Naive B cell (primary cell): ENCODE results near the gene SOX9. TPM values are rescaled to one million over a fixed set of nuclear protein-coding genes. Genes with fewer than 3 reads are reported as not detected.

ENCODE experiments used
- ATAC-seq, 2 donors: fragments of 150-1000 bp; cut with Tn5 transposase; 2 replicates each; pipeline ENCODE4 v1.10.0; 2021; ENCODE audit warnings: low read depth in 2 of 2, mild to moderate bottlenecking in 2 of 2, moderate library complexity in 2 of 2
- DNase-seq: peaks from one replicate; pipeline ENCODE4 v3.0.0; 2022
- H3K27ac Mint-ChIP-seq, 6 donors: one replicate each; pipeline ENCODE4 v1.8.0; 2020 to 2022; ENCODE audit warnings: mild to moderate bottlenecking in 6 of 6, mixed read lengths in 6 of 6, moderate library complexity in 5 of 6, inconsistent platforms in 2 of 6
- H3K27me3 Mint-ChIP-seq, 3 donors: one replicate each; pipeline ENCODE4 v1.8.0; 2021 to 2022; ENCODE audit warnings: mixed read lengths in 3 of 3, mild to moderate bottlenecking in 1 of 3
- H3K36me3 Mint-ChIP-seq, 2 donors: one replicate each; pipeline ENCODE4 v1.8.0; 2020 to 2022; ENCODE audit warnings: mixed read lengths in 2 of 2, inconsistent platforms in 1 of 2, mild to moderate bottlenecking in 1 of 2
- H3K4me1 Mint-ChIP-seq, 3 donors: one replicate each; pipeline ENCODE4 v1.8.0; 2020 to 2022; ENCODE audit warnings: mixed read lengths in 3 of 3, inconsistent platforms in 1 of 3, mild to moderate bottlenecking in 1 of 3, moderate library complexity in 1 of 3
- H3K4me3 Mint-ChIP-seq, 8 donors: one replicate each; pipeline ENCODE4 v1.8.0; 2020 to 2022; ENCODE audit warnings: mild to moderate bottlenecking in 8 of 8, mixed read lengths in 8 of 8, moderate library complexity in 8 of 8, inconsistent platforms in 2 of 8
- H3K9me3 Mint-ChIP-seq, 7 donors: one replicate each; pipeline ENCODE4 v1.8.0; 2020 to 2022; ENCODE audit warnings: mixed read lengths in 7 of 7, mild to moderate bottlenecking in 5 of 7, inconsistent platforms in 2 of 7, moderate library complexity in 1 of 7
- polyA plus RNA-seq, 6 donors: library from polyadenylated mRNA; unstranded; fragments of 300-500 nt; fragmentation: Illumina TruSeq; gene quantifications; one replicate each; pipeline ENCODE4 v1.2.3, GENCODE V29; 2021; ENCODE audit warnings: low read depth in 6 of 6

The SOX9 gene
- polyA plus RNA-seq, 6 donors from 2014 or later = not detected

DNA sequence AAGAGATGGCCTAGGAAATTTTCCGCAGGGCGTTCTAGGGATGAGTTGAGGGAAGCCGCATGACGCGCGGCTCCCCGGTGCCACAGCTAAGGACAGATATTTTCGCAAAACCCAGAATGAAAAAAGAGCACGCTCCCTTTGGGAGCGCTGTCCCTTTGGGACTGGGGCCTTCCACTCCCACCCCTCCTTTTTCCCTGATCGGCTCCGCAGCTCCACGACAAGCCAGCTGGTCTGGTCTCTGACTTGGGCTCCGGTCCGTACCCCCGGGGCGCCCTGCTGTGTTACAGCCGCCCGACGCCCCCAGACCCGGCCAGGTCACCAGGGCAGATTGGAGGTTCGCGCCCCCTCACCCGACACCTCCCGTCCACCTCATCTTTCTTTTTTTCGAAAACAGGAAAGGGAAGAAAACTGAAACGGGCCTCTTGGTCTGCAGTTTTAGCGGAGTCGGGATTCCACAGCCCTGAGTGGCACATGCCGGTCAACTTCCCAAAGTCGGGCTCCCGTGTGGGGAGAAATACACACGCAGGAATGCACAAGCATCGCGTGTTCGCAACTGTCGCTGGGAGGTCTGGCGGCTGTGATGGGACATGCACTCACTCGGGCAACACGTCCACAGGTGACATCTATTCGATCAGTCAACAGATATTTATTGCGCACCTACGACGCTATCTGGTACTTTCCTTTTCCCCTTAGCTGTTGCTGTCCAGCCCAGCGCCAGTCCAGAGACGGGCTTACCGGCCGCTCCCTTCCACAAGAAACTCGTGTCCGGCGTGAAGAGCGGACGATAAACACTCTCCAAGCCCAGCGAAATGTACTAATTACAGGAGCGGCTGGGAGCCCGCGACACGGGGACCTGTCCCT, 3.9 kb upstream of the SOX9 start:
- peaks cover 4 to 5% (median 5%) of the 10 kb centered on the region in 3 donors for H3K4me1 Mint-ChIP-seq
- DNase-seq (no peak), ATAC-seq (no peak)
- no peak overlapping the region for H3K27ac Mint-ChIP-seq
- peaks cover 0 to 6% (median 3%) of the 10 kb centered on the region in 7 donors for H3K9me3 Mint-ChIP-seq
- peaks cover 35 to 86% (median 86%) of the 10 kb centered on the region in 3 donors for H3K27me3 Mint-ChIP-seq
- H3K4me3 Mint-ChIP-seq = peak overlapping the region in 2 of 8 donors; percentile 28 to 47
- H3K36me3 Mint-ChIP-seq = peaks cover 0 to 3% of the 10 kb centered on the region in 2 donors

- no peak for DNase-seq
- Mint-ChIP-seq H3K36me3 (peaks cover 0 to under 1% of the 10 kb centered on the region in 2 donors), H3K27ac (no peak overlapping the region), H3K9me3 (peaks cover 0 to 5% (median under 1%) of the 10 kb centered on the region in 7 donors), H3K4me1 (peaks cover 4 to 8% (median 5%) of the 10 kb centered on the region in 3 donors), H3K4me3 (no peak overlapping the region), H3K27me3 (peaks cover 30 to 93% (median 92%) of the 10 kb centered on the region in 3 donors)
- ATAC-seq = no peak
Observed at GRCh38 chr17:72117535-72118334, 3.1 kb upstream of the SOX9 start.

- peaks cover 9 to 12% (median 10%) of the 10 kb centered on the region in 3 donors for H3K4me1 Mint-ChIP-seq
- peaks cover 34 to 95% (median 91%) of the 10 kb centered on the region in 3 donors for H3K27me3 Mint-ChIP-seq
- peak overlapping the region in 1 of 8 donors; percentile 12 for H3K4me3 Mint-ChIP-seq
- peaks cover 0 to 6% (median 4%) of the 10 kb centered on the region in 7 donors for H3K9me3 Mint-ChIP-seq
- DNase-seq (no peak), ATAC-seq (no peak)
- no peak overlapping the region for H3K27ac Mint-ChIP-seq
- no peaks in the 10 kb centered on the region for H3K36me3 Mint-ChIP-seq
Observed at GRCh38 chr17:72118335-72119076, 2.3 kb upstream of the SOX9 start.

DNA sequence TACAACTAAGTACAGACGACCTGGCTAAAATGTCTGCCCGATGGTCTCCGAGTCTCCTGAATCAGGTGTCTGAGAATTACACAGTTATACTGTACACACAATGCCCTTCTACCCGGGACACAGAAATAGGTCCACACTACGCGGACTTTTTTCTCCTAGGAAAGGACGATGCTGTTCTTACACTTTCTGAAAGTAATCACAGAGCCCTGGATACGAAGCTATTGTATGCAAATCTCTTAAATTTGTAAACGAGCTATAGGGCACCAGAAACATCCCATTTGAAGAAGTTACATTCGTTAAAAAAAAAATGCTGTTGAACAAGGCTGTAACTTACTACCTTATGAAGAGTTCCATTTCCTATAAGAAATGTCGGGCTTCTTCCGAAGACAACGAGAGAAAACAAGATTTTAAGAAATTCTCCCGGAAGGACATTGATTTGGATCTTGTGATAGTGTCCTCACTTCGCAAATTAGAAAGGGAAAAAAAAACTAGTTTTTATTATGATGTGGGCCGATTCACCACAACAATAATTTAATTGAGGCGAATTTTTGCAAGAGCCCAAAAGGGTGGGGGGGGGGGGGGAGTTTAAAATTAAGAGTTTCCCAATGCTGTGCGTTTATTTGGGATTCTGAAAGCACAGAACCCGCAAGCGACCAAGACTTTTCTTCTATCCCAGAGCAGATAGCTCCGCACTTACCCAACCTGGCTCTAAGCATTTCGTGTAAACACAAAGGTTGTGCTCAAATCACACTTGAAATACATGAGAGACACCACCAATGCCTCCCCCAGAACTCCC, 1.5 kb upstream of the SOX9 start:
- Mint-ChIP-seq H3K27ac (no peak overlapping the region), H3K4me1 (peaks cover 10 to 12% (median 12%) of the 10 kb centered on the region in 3 donors), H3K36me3 (peaks cover 0 to 6% of the 10 kb centered on the region in 2 donors), H3K9me3 (peaks cover 0 to 9% (median 4%) of the 10 kb centered on the region in 7 donors), H3K4me3 (peak overlapping the region in 1 of 8 donors; percentile 12), H3K27me3 (peaks cover 36 to 93% (median 90%) of the 10 kb centered on the region in 3 donors)
- no peak for DNase-seq
- no peak for ATAC-seq

DNA sequence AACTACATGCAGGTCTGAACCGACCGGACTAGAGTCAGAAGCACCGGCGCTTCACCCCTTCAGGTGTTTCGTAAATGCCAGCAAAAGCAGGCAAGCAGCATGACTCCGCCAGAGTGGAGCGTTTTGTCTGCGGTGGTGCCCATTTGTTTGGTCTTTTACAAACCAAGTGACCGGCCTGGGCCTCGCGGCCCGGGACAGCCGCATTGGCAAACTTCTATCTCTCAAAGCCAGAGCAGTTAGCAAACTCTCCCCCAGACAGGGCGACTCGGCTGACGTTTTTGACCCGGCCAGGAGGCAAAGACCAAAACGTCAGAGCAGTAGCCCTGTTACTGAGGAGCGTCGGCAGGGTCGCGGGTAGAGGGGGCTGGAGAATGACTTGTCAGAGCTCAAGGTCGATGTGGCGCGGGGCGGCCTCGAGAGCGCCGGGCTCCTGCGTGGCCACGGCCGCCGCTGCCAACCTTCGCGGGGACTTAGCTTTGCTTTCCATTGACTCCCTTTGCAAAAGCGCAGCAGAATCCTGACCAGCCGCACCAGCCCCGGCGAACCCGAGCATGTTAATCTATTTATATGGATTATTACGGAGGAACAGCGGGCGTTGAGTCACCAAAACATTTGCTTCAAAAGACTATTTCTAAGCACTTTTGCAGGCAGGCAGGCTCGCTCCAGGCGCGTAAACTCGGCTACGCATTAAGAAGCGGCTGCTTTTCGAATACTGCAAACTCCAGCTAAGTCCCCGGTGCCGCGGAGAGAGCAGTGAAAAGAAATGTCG, 763 bp upstream of the SOX9 start:
- H3K9me3 Mint-ChIP-seq = peaks cover 0 to 9% (median 4%) of the 10 kb centered on the region in 7 donors
- DNase-seq (no peak), ATAC-seq (no peak)
- peaks cover 34 to 90% (median 89%) of the 10 kb centered on the region in 3 donors for H3K27me3 Mint-ChIP-seq
- H3K36me3 Mint-ChIP-seq = peaks cover 0 to 11% of the 10 kb centered on the region in 2 donors
- no peak overlapping the region for H3K27ac Mint-ChIP-seq
- H3K4me3 Mint-ChIP-seq = no peak overlapping the region
- H3K4me1 Mint-ChIP-seq = peaks cover 10 to 15% (median 12%) of the 10 kb centered on the region in 3 donors

DNA sequence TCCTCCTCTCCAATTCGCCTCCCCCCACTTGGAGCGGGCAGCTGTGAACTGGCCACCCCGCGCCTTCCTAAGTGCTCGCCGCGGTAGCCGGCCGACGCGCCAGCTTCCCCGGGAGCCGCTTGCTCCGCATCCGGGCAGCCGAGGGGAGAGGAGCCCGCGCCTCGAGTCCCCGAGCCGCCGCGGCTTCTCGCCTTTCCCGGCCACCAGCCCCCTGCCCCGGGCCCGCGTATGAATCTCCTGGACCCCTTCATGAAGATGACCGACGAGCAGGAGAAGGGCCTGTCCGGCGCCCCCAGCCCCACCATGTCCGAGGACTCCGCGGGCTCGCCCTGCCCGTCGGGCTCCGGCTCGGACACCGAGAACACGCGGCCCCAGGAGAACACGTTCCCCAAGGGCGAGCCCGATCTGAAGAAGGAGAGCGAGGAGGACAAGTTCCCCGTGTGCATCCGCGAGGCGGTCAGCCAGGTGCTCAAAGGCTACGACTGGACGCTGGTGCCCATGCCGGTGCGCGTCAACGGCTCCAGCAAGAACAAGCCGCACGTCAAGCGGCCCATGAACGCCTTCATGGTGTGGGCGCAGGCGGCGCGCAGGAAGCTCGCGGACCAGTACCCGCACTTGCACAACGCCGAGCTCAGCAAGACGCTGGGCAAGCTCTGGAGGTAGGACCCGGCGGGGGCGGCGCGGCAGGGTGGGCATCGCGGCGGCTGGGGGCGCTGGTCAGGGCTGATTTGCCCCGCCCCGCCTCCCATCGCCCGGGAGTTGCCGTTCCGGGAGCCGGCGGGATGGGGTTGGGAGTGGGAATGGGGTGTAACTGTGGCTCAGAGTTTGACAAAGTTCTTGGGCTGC, 567 bp downstream of the SOX9 start:
- DNase-seq (no peak), ATAC-seq (no peak)
- H3K27ac Mint-ChIP-seq = peak overlapping the region in 1 of 6 donors; percentile 47
- peaks cover 29 to 81% (median 77%) of the 10 kb centered on the region in 3 donors for H3K27me3 Mint-ChIP-seq
- peaks cover 0 to 9% (median 4%) of the 10 kb centered on the region in 7 donors for H3K9me3 Mint-ChIP-seq
- peak overlapping the region in 2 of 8 donors; percentile 23 to 29 for H3K4me3 Mint-ChIP-seq
- peaks cover 0 to 11% of the 10 kb centered on the region in 2 donors for H3K36me3 Mint-ChIP-seq
- peaks cover 5 to 12% (median 11%) of the 10 kb centered on the region in 3 donors for H3K4me1 Mint-ChIP-seq

GRCh38 chr17:72122010-72122764, 1.4 kb downstream of the SOX9 start:
- ATAC-seq (no peak), DNase-seq (no peak)
- Mint-ChIP-seq H3K27ac (peak overlapping the region in 1 of 6 donors; percentile 47), H3K36me3 (peaks cover 0 to 11% of the 10 kb centered on the region in 2 donors), H3K4me1 (peaks cover 5 to 12% (median 11%) of the 10 kb centered on the region in 3 donors), H3K4me3 (peak overlapping the region in 3 of 8 donors; percentile 23 to 53 (median 29)), H3K27me3 (peaks cover 30 to 81% (median 77%) of the 10 kb centered on the region in 3 donors), H3K9me3 (peaks cover 0 to 6% (median 4%) of the 10 kb centered on the region in 7 donors)

DNA sequence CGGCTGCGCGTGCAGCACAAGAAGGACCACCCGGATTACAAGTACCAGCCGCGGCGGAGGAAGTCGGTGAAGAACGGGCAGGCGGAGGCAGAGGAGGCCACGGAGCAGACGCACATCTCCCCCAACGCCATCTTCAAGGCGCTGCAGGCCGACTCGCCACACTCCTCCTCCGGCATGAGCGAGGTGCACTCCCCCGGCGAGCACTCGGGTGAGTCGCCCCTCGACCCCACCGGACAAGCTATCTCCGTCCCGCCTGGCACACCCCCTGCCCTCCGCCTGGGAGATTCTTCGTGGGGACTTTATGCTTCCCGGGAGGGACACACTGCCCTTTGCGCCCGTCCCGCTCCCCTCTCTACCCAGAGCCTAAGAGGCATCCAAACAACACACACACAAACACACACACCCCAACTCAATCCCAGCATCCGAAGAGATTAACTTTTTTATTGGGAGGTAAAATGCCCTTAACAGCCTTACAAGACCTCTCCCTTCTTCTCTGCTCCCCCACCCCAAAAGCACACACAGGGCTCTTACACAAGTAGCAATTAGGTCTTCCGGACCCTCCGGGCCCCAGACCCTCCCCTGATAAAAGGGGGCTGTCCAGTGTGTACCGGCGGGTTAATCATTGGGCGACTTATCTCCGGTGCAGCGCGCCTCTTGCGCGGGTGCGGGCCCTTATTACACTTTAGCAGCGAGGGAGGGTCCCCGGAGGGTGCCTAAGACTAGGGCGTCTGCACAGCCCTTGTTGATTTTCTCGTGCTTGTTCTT, 2.1 kb downstream of the SOX9 start:
- H3K9me3 Mint-ChIP-seq = peaks cover 0 to 5% (median 4%) of the 10 kb centered on the region in 7 donors
- H3K36me3 Mint-ChIP-seq = peaks cover 0 to 11% of the 10 kb centered on the region in 2 donors
- peak overlapping the region in 3 of 8 donors; percentile 34 to 62 (median 53) for H3K4me3 Mint-ChIP-seq
- ATAC-seq = no peak
- H3K27me3 Mint-ChIP-seq = peaks cover 31 to 81% (median 77%) of the 10 kb centered on the region in 3 donors
- peaks cover 5 to 12% (median 11%) of the 10 kb centered on the region in 3 donors for H3K4me1 Mint-ChIP-seq
- peak overlapping the region in 1 of 6 donors; percentile 88 for H3K27ac Mint-ChIP-seq
- no peak for DNase-seq

DNA sequence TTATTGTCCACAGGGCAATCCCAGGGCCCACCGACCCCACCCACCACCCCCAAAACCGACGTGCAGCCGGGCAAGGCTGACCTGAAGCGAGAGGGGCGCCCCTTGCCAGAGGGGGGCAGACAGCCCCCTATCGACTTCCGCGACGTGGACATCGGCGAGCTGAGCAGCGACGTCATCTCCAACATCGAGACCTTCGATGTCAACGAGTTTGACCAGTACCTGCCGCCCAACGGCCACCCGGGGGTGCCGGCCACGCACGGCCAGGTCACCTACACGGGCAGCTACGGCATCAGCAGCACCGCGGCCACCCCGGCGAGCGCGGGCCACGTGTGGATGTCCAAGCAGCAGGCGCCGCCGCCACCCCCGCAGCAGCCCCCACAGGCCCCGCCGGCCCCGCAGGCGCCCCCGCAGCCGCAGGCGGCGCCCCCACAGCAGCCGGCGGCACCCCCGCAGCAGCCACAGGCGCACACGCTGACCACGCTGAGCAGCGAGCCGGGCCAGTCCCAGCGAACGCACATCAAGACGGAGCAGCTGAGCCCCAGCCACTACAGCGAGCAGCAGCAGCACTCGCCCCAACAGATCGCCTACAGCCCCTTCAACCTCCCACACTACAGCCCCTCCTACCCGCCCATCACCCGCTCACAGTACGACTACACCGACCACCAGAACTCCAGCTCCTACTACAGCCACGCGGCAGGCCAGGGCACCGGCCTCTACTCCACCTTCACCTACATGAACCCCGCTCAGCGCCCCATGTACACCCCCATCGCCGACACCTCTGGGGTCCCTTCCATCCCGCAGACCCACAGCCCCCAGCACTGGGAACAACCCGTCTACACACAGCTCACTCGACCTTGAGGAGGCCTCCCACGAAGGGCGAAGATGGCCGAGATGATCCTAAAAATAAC, 3.0 kb downstream of the SOX9 start:
- Mint-ChIP-seq H3K27me3 (peaks cover 32 to 72% (median 71%) of the 10 kb centered on the region in 3 donors), H3K36me3 (peaks cover 0 to 11% of the 10 kb centered on the region in 2 donors), H3K4me3 (no peak overlapping the region)

More for the DNA sequence above, 3.0 kb downstream of the SOX9 start:
- no peak for ATAC-seq
- H3K4me1 Mint-ChIP-seq = peaks cover 5 to 12% (median 11%) of the 10 kb centered on the region in 3 donors
- H3K9me3 Mint-ChIP-seq = peaks cover 0 to 5% (median 4%) of the 10 kb centered on the region in 7 donors
- H3K27ac Mint-ChIP-seq = peak overlapping the region in 2 of 6 donors; percentile 88
- no peak for DNase-seq
